HG03457 (cell line): Measurements from ENCODE around the gene TMEM156.
"Not testable (repeated sequence)": the region's sequence is repeated elsewhere in the genome, so short reads cannot be mapped to it uniquely, and the experiment has no call there.

Source experiments
- ATAC-seq: cut with Tn5 transposase; IDR thresholded peaks from one replicate; pipeline ENCODE4 v1.9.1; 2021; ENCODE audit warnings: moderate number of reproducible peaks; ENCODE audit not compliant: unreplicated experiment

Gene TMEM156

GRCh38 chr4:38995660-38996005 lies 36.6 kb downstream of the TMEM156 start:
- no peak for ATAC-seq

- no peak for ATAC-seq
Measured at GRCh38 chr4:38994135-38994534, 38.1 kb downstream of the TMEM156 start.

- ATAC-seq, result no peak
Measured at GRCh38 chr4:38993683-38994082, 38.5 kb downstream of the TMEM156 start.

- no peak for ATAC-seq
Measured at GRCh38 chr4:38990241-38990640, 42.0 kb downstream of the TMEM156 start.

GRCh38 chr4:38989487-38989886 lies 42.7 kb downstream of the TMEM156 start:
- no peak for ATAC-seq

- not testable (repeated sequence) for ATAC-seq
Measured at GRCh38 chr4:38988353-38988752, 43.9 kb downstream of the TMEM156 start.

GRCh38 chr4:38987491-38987890 lies 44.7 kb downstream of the TMEM156 start:
- no peak for ATAC-seq

- ATAC-seq, result no peak
Measured at GRCh38 chr4:38985410-38986100, 46.7 kb downstream of the TMEM156 start.

- ATAC-seq, result no peak
Measured at GRCh38 chr4:38983787-38984598, 48.2 kb downstream of the TMEM156 start.

GRCh38 chr4:38983291-38983690 lies 48.9 kb downstream of the TMEM156 start:
- ATAC-seq, result no peak

GRCh38 chr4:38982361-38983095 lies 49.7 kb downstream of the TMEM156 start:
- no peak for ATAC-seq

GRCh38 chr4:38980903-38981676 lies 51.1 kb downstream of the TMEM156 start:
- no peak for ATAC-seq

- no peak for ATAC-seq
Measured at GRCh38 chr4:38979511-38980230, 52.5 kb downstream of the TMEM156 start.

- ATAC-seq, result no peak
Measured at GRCh38 chr4:38979081-38979480, 53.1 kb downstream of the TMEM156 start.

GRCh38 chr4:38976308-38976707 lies 55.9 kb downstream of the TMEM156 start:
- ATAC-seq, result no peak

GRCh38 chr4:38968668-38969067 lies 63.5 kb downstream of the TMEM156 start:
- no peak for ATAC-seq

GRCh38 chr4:38967260-38968095 lies 64.7 kb downstream of the TMEM156 start:
- ATAC-seq, result no peak

GRCh38 chr4:38965866-38966265 lies 66.3 kb downstream of the TMEM156 start:
- no peak for ATAC-seq

GRCh38 chr4:38964942-38965775 lies 67.0 kb downstream of the TMEM156 start:
- ATAC-seq, result no peak
